ENCODE results near the gene DNAH17. TPM values are rescaled to one million over a fixed set of nuclear protein-coding genes. Genes with fewer than 3 reads are reported as not detected.
A peak's percentile ranks its signal among the peaks of the same experiment; 100 is the strongest.

DNAH17 gene
- total RNA-seq, 1 donor from 2014 or later, result 2.0 TPM

- H3K9me3 ChIP-seq, result no peaks in the 10 kb centered on the region
- H3K36me3 ChIP-seq, result peaks cover 0 to 41% of the 10 kb centered on the region in 2 donors
- H3K4me3 ChIP-seq, result no peak overlapping the region
- H3K4me1 ChIP-seq, result peaks cover 8% of the 10 kb centered on the region
- H3K27me3 ChIP-seq, result no peaks in the 10 kb centered on the region
- intact Hi-C loops (cut with DNase I), result loop anchor here (5.0 to 10.0 kb wide), 3 partner anchors 129 to 327 kb away; no protein-coding TSS in a partner anchor
- TF ChIP-seq CTCF (IDR thresholded peaks at IDR 0.05), result peak; percentile 97 to 98 (median 97)
- TF ChIP-seq POLR2A (IDR thresholded peaks at IDR 0.05), result no peak
- peak in 1 of 2 donors; percentile 41 for TF ChIP-seq POLR2AphosphoS5 (IDR thresholded peaks at IDR 0.05; ENCODE audit: insufficient read depth in 1 of 2, low read depth in 1 of 2)
- DNase-seq (ENCODE audit: extremely low spot score in 2 of 2), result no peak
- H3K27ac ChIP-seq, result no peak overlapping the region
Observed at GRCh38 chr17:78421534-78422266, 155.5 kb downstream of the DNAH17 start.

- no peak overlapping the region for H3K4me3 ChIP-seq
- no peaks in the 10 kb centered on the region for H3K27me3 ChIP-seq
- H3K27ac ChIP-seq, result no peak overlapping the region
- peaks cover 14% of the 10 kb centered on the region for H3K4me1 ChIP-seq
- H3K36me3 ChIP-seq, result peaks cover 0 to 38% of the 10 kb centered on the region in 2 donors
- no peaks in the 10 kb centered on the region for H3K9me3 ChIP-seq
- DNase-seq (ENCODE audit: extremely low spot score in 2 of 2), result no peak
- TF ChIP-seq POLR2AphosphoS5 (IDR thresholded peaks at IDR 0.05; ENCODE audit: insufficient read depth in 1 of 2, low read depth in 1 of 2) (no peak), POLR2A (IDR thresholded peaks at IDR 0.05) (no peak), CTCF (IDR thresholded peaks at IDR 0.05) (no peak)
- intact Hi-C loops (cut with DNase I), result loop anchor here (5.0 to 10.0 kb wide), 3 partner anchors 129 to 326 kb away; no protein-coding TSS in a partner anchor
Observed at GRCh38 chr17:78421084-78421533, 156.1 kb downstream of the DNAH17 start.

GRCh38 chr17:78419970-78420815, 157.0 kb downstream of the DNAH17 start:
- H3K9me3 ChIP-seq, result no peaks in the 10 kb centered on the region
- intact Hi-C loops (cut with DNase I), result loop anchor here (5.0 to 10.0 kb wide), 3 partner anchors 128 to 325 kb away; no protein-coding TSS in a partner anchor
- TF ChIP-seq CTCF (IDR thresholded peaks at IDR 0.05) (no peak), POLR2AphosphoS5 (IDR thresholded peaks at IDR 0.05; ENCODE audit: insufficient read depth in 1 of 2, low read depth in 1 of 2) (no peak), POLR2A (IDR thresholded peaks at IDR 0.05) (no peak)
- no peak overlapping the region for H3K4me3 ChIP-seq
- no peaks in the 10 kb centered on the region for H3K27me3 ChIP-seq
- DNase-seq (ENCODE audit: extremely low spot score in 2 of 2), result no peak
- H3K27ac ChIP-seq, result no peak overlapping the region
- peaks cover 23% of the 10 kb centered on the region for H3K4me1 ChIP-seq
- H3K36me3 ChIP-seq, result peaks cover 0 to 37% of the 10 kb centered on the region in 2 donors

GRCh38 chr17:78418326-78419026, 158.7 kb downstream of the DNAH17 start:
- no peaks in the 10 kb centered on the region for H3K9me3 ChIP-seq
- peaks cover 0 to 27% of the 10 kb centered on the region in 2 donors for H3K36me3 ChIP-seq
- no peak overlapping the region for H3K4me3 ChIP-seq
- peaks cover 40% of the 10 kb centered on the region for H3K4me1 ChIP-seq
- no peaks in the 10 kb centered on the region for H3K27me3 ChIP-seq
- intact Hi-C loops (cut with DNase I), result no loop called here
- TF ChIP-seq POLR2A (IDR thresholded peaks at IDR 0.05) (no peak), CTCF (IDR thresholded peaks at IDR 0.05) (no peak), POLR2AphosphoS5 (IDR thresholded peaks at IDR 0.05; ENCODE audit: insufficient read depth in 1 of 2, low read depth in 1 of 2) (no peak)
- no peak for DNase-seq (ENCODE audit: extremely low spot score in 2 of 2)
- no peak overlapping the region for H3K27ac ChIP-seq

Data from vagina (tissue), 2 donors.